Adrenal gland (tissue), 12 donors: ENCODE results near the gene COL23A1. TPM values are rescaled to one million over a fixed set of nuclear protein-coding genes. Genes with fewer than 3 reads are reported as not detected.
A peak's percentile ranks its signal among the peaks of the same experiment; 100 is the strongest.

Experiments used
- DNase-seq, 7 donors: peaks; one replicate each; pipeline ENCODE4 v3.0.0-alpha.2; 2019 to 2020
- H3K27ac ChIP-seq, 5 donors: fragments of 200-600 bp; sonication (generic) in 4 of 5; 1 replicate in 3 of 5; 2 replicates in 2 of 5; pipeline versions ENCODE4 v1.5.1 to v1.8.0; 2016 to 2020; ENCODE audit warnings: mild to moderate bottlenecking in 1 of 5
- H3K27me3 ChIP-seq: fragments of 200-600 bp; 2 replicates; pipeline ENCODE4 v1.8.0; 2021
- H3K36me3 ChIP-seq, 2 donors: fragments of 200-600 bp; replicated peaks in 1 of 2; 1 replicate in 1 of 2; 2 replicates in 1 of 2; pipeline versions ENCODE4 v1.5.1 to v1.8.0; 2018 to 2022
- H3K4me1 ChIP-seq, 2 donors: fragments of 200-600 bp; replicated peaks in 1 of 2; 1 replicate in 1 of 2; 2 replicates in 1 of 2; pipeline versions ENCODE4 v1.5.1 to v1.8.0; 2018 to 2021
- H3K4me3 ChIP-seq, 4 donors: fragments of 200-600 bp; sonication (generic) in 3 of 4; one replicate each; pipeline ENCODE4 v1.5.1; 2016 to 2018
- H3K9me3 ChIP-seq, 3 donors: fragments of 200-600 bp; sonication (generic) in 1 of 3; replicated peaks in 1 of 3; 1 replicate in 2 of 3; 2 replicates in 1 of 3; pipeline versions ENCODE4 v1.5.1 to v1.8.0; 2016 to 2021
- CTCF ChIP-seq, 6 experiments: fragments of 450-650 bp in 4 of 6; fragments of 200-600 bp in 2 of 6; sonication (generic) in 1 of 6; IDR thresholded peaks; 1 replicate in 5 of 6; 2 replicates in 1 of 6; pipeline versions ENCODE4 v1.5.1 to v1.8.0; 2016 to 2021; ENCODE audit warnings: antibody characterized with exemption in 6 of 6, mild to moderate bottlenecking in 2 of 6, moderate library complexity in 1 of 6
- POLR2A ChIP-seq, 2 donors: fragments of 450-650 bp; IDR thresholded peaks; one replicate each; pipeline ENCODE4 v1.6.1; 2017; ENCODE audit warnings: antibody characterized with exemption in 2 of 2, mild to moderate bottlenecking in 2 of 2, moderate library complexity in 1 of 2
- WGBS, 4 donors: extraction: QIAGEN DNeasy Blood & Tissue Kit in 2 of 4; methylation state at CpG; one replicate each; pipeline versions ENCODE4 v1.1.5 to v1.1.7; 2013 to 2017; 5-methylcytosine and 5-hydroxymethylcytosine counted together
- intact Hi-C, 2 donors: fragments of 100-400 bp; cut with DNase I; formaldehyde crosslinking; loops; one replicate each; pipeline versions ENCODE4 v1.14.1 to v1.15.0; 2022 to 2023
- polyA plus RNA-seq, 3 donors: library from polyadenylated mRNA; stranded (reverse); fragments of 200-250 nt in 2 of 3; fragments of 350-450 nt in 1 of 3; fragmentation: Illumina TruSeq in 1 of 3; extraction: RNeasy Lipid Tissue Mini Kit (QIAGEN cat#74804) in 1 of 3; gene quantifications; one replicate each; pipeline ENCODE4 v1.2.3, GENCODE V29; 2013 to 2014
- total RNA-seq, 9 donors: library from RNA; depleted of rRNA in 4 of 9; stranded (reverse); fragments of >200 nt in 4 of 9; fragments of 120-200 nt in 1 of 9; fragmentation: NEBNext Ultra II Directional in 1 of 9; extraction: Animal tissue kit (Norgen Biotek cat#: 25700) in 1 of 9; gene quantifications; one replicate each; pipeline versions ENCODE4 v1.1.0 to v1.2.4, GENCODE V29; 2013 to 2023
- donor health status: healthy with polysubstance abuse.
- donor health status: Bipolar disorder and iron deficiency.
- donor health status: DM: yes; HTN: yes; CAD: no.
- donor health status: DM: no; HTN: no; CAD: no.
- donor health status: DM: no; HTN: no; CAD: no.
- donor health status: DM: yes; HTN: yes; CAD: no.

Gene COL23A1
- total and polyA plus RNA-seq, 12 donors = 0.09 to 4.4 (median 0.88) TPM

GRCh38 chr5:178365501-178366440, 224.4 kb downstream of the COL23A1 start:
- TF ChIP-seq CTCF (IDR thresholded peaks at IDR 0.05) = no peak
- H3K9me3 ChIP-seq = no peaks in the 10 kb centered on the region
- no peaks in the 10 kb centered on the region for H3K27me3 ChIP-seq
- no peak for DNase-seq
- no peaks in the 10 kb centered on the region for H3K4me1 ChIP-seq
- no peak overlapping the region for H3K4me3 ChIP-seq
- WGBS, 4 donors = 89 to 96% (median 90%) methylated on average over 13 to 27 of the region's 27 CpGs
- no peak overlapping the region for H3K27ac ChIP-seq
- H3K36me3 ChIP-seq = no peaks in the 10 kb centered on the region
- intact Hi-C loops = no loop called here

GRCh38 chr5:178364326-178364675, 225.9 kb downstream of the COL23A1 start:
- Histone ChIP-seq H3K27me3 (no peaks in the 10 kb centered on the region), H3K4me3 (no peak overlapping the region), H3K27ac (no peak overlapping the region), H3K36me3 (no peaks in the 10 kb centered on the region), H3K4me1 (no peaks in the 10 kb centered on the region), H3K9me3 (no peaks in the 10 kb centered on the region)
- intact Hi-C loops = no loop called here
- 60 to 92% (median 86%) methylated on average over 2 to 7 of the region's 7 CpGs for WGBS, 4 donors
- TF ChIP-seq CTCF (IDR thresholded peaks at IDR 0.05) (no peak), POLR2A (IDR thresholded peaks at IDR 0.05) (no peak)
- DNase-seq = no peak

GRCh38 chr5:178363501-178364325, 226.5 kb downstream of the COL23A1 start:
- DNase-seq = peak in 1 of 7 donors; percentile 42
- Histone ChIP-seq H3K4me3 (no peak overlapping the region), H3K36me3 (no peaks in the 10 kb centered on the region), H3K9me3 (no peaks in the 10 kb centered on the region), H3K4me1 (no peaks in the 10 kb centered on the region), H3K27ac (no peak overlapping the region), H3K27me3 (no peaks in the 10 kb centered on the region)
- WGBS, 4 donors = 79 to 80% (median 80%) methylated on average over 22 to 25 of the region's 25 CpGs
- intact Hi-C loops = no loop called here
- TF ChIP-seq POLR2A (IDR thresholded peaks at IDR 0.05) = no peak
- no peak for TF ChIP-seq CTCF (IDR thresholded peaks at IDR 0.05)

- 85 to 91% (median 89%) methylated on average over 15 to 19 of the region's 19 CpGs for WGBS, 4 donors
- Histone ChIP-seq H3K4me3 (no peak overlapping the region), H3K4me1 (peaks cover 0 to 5% of the 10 kb centered on the region in 2 donors), H3K36me3 (no peaks in the 10 kb centered on the region), H3K9me3 (no peaks in the 10 kb centered on the region), H3K27ac (no peak overlapping the region), H3K27me3 (no peaks in the 10 kb centered on the region)
- intact Hi-C loops = no loop called here
- DNase-seq = no peak
- TF ChIP-seq POLR2A (IDR thresholded peaks at IDR 0.05) (no peak), CTCF (IDR thresholded peaks at IDR 0.05) (no peak)
Measured at GRCh38 chr5:178361657-178362445, 228.3 kb downstream of the COL23A1 start.
